NOMO-1 (cell line): ENCODE results near the gene PRPH2.
"Not testable (repeated sequence)": the region's sequence is repeated elsewhere in the genome, so short reads cannot be mapped to it uniquely, and the experiment has no call there.

ENCODE experiments used
- DNase-seq, 2 experiments: peaks; one replicate each; lab custom pipeline; 2025; ENCODE audit not compliant: unreplicated experiment in 2 of 2; lab: John Stamatoyannopoulos, UW

The PRPH2 gene

GRCh38 chr6:42744351-42744893, 22.0 kb upstream of the PRPH2 start:
- peak in 1 of 2 experiments; percentile 23 for DNase-seq

- DNase-seq: peak; percentile 31 to 76
These were observed 19.9 kb upstream of the PRPH2 start for GRCh38 chr6:42742116-42742894.

GRCh38 chr6:42740725-42741124, 18.3 kb upstream of the PRPH2 start:
- DNase-seq: no peak

- DNase-seq: no peak
These were observed 13.6 kb upstream of the PRPH2 start for GRCh38 chr6:42735976-42736375.

- DNase-seq: not testable (repeated sequence)
These were observed 11.6 kb upstream of the PRPH2 start for GRCh38 chr6:42733867-42734481.

- no peak for DNase-seq
These were observed 7.3 kb upstream of the PRPH2 start for GRCh38 chr6:42729731-42730130.

GRCh38 chr6:42727627-42728026, 5.2 kb upstream of the PRPH2 start:
- no peak for DNase-seq

GRCh38 chr6:42727087-42727611, 4.8 kb upstream of the PRPH2 start:
- DNase-seq: no peak

- peak; percentile 90 to 92 for DNase-seq
These were observed 4.2 kb upstream of the PRPH2 start for GRCh38 chr6:42726485-42727086.

- peak in 1 of 2 experiments; percentile 32 for DNase-seq
These were observed 3.6 kb upstream of the PRPH2 start for GRCh38 chr6:42726026-42726425.

- no peak for DNase-seq
These were observed 2.4 kb upstream of the PRPH2 start for GRCh38 chr6:42724825-42725224.

GRCh38 chr6:42720739-42721138, 1.7 kb downstream of the PRPH2 start:
- DNase-seq: no peak

GRCh38 chr6:42715871-42716270, 6.5 kb downstream of the PRPH2 start:
- DNase-seq: no peak

GRCh38 chr6:42714098-42714761, 8.2 kb downstream of the PRPH2 start:
- DNase-seq: peak in 1 of 2 experiments; percentile 5

- no peak for DNase-seq
These were observed 10.5 kb downstream of the PRPH2 start for GRCh38 chr6:42711930-42712329.

- no peak for DNase-seq
These were observed 12.1 kb downstream of the PRPH2 start for GRCh38 chr6:42710316-42710715.

GRCh38 chr6:42709871-42710270, 12.5 kb downstream of the PRPH2 start:
- no peak for DNase-seq

- DNase-seq: no peak
These were observed 14.3 kb downstream of the PRPH2 start for GRCh38 chr6:42708096-42708495.

GRCh38 chr6:42707595-42707994, 14.8 kb downstream of the PRPH2 start:
- no peak for DNase-seq

GRCh38 chr6:42704937-42705374, 17.4 kb downstream of the PRPH2 start:
- DNase-seq: no peak
